HFF-Myc (cell line): ENCODE data around the gene UCN.
A peak's percentile ranks its signal among the peaks of the same experiment; 100 is the strongest.
"Not testable (repeated sequence)": the region's sequence is repeated elsewhere in the genome, so short reads cannot be mapped to it uniquely, and the experiment has no call there.

Experiments used
- DNase-seq: peaks from one replicate; pipeline ENCODE4 v3.0.0-alpha.2; 2011; ENCODE audit warnings: low read depth; ENCODE audit errors: extremely low read depth
- H3K4me3 ChIP-seq: replicated peaks from 2 replicates; pipeline ENCODE4 v1.5.1; 2011; ENCODE audit warnings: low read depth, mild to moderate bottlenecking, control low read depth, low read length
- TF ChIP-seq, protein P1 (sequence below): IDR thresholded peaks from 2 replicates; pipeline ENCODE4 v1.5.1; 2012; ENCODE audit warnings: mild to moderate bottlenecking, low read depth, low read length, control low read depth; ENCODE audit errors: missing control alignments

UCN gene

DNA sequence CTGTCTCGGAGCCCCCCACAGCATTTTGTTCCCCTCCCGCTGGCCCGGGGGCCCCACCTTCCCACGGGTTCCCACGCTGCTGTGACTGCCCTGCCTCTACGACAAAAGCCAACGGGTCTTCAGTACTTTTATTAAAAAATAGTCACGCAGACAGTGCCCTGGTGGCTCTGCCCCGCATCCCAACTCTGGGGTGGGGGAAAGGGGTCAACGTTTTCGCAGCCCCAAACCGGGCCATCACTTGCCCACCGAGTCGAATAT, 1.0 kb downstream of the UCN start:
- H3K4me3 ChIP-seq: no peak overlapping the region
- TF ChIP-seq, protein P1, sequence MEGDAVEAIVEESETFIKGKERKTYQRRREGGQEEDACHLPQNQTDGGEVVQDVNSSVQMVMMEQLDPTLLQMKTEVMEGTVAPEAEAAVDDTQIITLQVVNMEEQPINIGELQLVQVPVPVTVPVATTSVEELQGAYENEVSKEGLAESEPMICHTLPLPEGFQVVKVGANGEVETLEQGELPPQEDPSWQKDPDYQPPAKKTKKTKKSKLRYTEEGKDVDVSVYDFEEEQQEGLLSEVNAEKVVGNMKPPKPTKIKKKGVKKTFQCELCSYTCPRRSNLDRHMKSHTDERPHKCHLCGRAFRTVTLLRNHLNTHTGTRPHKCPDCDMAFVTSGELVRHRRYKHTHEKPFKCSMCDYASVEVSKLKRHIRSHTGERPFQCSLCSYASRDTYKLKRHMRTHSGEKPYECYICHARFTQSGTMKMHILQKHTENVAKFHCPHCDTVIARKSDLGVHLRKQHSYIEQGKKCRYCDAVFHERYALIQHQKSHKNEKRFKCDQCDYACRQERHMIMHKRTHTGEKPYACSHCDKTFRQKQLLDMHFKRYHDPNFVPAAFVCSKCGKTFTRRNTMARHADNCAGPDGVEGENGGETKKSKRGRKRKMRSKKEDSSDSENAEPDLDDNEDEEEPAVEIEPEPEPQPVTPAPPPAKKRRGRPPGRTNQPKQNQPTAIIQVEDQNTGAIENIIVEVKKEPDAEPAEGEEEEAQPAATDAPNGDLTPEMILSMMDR: no peak
- no peak for DNase-seq

GRCh38 chr2:27306573-27307286, 1.5 kb downstream of the UCN start:
- H3K4me3 ChIP-seq: no peak overlapping the region
- TF ChIP-seq, protein P1: peak; percentile 12
- no peak for DNase-seq

GRCh38 chr2:27306136-27306535, 2.1 kb downstream of the UCN start:
- no peak overlapping the region for H3K4me3 ChIP-seq
- no peak for DNase-seq
- TF ChIP-seq, protein P1: no peak

DNA sequence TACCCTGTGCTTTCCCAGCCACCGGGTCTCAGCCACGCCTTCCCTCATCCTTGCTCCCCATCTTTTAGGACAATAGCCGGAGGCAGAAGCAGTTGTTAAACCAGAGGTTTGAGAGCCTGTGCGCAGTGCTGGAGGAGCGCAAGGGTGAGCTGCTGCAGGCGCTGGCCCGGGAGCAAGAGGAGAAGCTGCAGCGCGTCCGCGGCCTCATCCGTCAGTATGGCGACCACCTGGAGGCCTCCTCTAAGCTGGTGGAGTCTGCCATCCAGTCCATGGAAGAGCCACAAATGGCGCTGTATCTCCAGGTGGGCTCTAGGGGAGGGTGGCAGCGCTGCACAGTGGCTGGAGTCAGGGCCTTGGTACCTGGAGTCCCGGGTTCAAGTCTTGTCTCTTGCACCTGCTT, 2.7 kb downstream of the UCN start:
- TF ChIP-seq, protein P1: no peak
- no peak for DNase-seq
- H3K4me3 ChIP-seq: no peak overlapping the region

DNA sequence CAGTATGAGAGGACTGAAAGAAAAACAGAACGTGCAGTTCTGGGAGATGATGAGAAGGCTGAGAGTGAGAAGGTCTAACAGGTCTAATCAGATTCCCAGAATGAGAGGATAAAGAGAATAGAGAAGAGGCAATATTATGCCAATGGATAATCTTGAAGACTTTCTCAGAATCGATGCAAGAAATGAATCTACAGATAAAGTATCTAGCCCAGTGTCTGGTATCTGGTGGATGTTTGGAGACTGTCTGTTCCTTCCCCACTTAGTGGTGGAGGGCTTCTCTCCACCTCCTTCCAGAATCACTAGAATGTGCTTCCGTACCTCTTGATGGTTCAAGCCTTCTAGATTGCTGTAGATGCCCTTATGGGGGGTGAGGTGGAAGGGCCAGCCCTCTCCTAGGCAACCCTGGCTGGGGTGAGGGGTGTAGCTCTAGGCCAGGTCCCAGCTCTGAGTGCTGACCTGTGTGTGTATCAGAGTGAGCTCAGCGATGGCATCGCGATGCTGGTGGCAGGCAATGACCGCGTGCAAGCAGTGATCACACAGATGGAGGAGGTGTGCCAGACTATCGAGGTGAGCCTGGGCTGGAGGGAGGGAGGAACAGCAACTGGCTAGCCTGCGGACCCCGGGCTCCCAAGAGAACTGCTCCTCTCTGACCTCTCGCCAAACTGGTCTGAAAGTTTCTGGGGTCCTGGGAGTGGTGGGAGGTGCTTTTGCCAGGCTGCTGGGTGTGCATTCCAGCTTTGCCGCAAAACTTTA, 3.6 kb downstream of the UCN start:
- TF ChIP-seq, protein P1: no peak
- H3K4me3 ChIP-seq: no peak overlapping the region
- no peak for DNase-seq

DNA sequence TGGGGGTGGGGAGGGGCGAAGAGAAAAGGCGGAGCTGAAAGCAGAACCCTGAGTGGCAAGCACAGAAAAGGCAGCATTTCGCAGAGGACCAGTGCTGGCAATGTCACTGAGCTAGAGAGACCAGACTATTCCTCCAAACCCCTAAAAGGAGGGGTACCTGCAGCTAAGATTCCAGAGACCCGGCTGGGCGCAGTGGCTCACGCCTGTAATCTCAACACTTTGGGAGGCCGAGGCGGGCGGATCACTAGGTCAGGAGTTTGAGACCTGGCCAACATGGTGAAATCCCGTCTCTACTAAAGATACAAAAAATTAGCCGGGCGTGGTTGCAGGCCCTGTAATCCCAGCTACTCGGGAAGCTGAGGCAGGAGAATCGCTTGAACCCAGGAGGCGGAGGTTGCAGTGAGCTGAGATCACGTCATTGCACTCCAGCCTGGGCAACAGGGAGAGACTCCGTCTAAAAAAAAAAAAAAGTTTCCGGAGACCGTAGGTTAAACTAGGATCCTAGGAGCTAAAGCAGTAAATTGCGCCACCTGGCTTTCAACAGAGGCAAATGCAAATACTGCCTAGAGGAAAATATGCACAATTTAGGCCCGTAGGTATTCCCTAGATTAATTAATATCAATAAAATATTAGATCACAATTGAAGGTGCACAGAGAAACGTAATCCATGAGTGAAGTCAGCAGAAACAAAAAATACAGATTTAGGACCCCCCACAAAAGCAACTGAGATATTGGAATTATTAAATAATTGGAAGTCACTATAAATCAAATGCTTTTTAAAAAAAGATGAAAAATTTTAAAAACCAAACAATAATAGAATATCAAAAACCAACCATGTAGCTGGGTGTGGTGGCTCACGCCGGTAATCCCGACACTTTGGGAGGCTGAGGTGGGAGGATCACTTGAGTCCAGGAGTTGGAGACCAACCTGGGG, 4.9 kb downstream of the UCN start:
- TF ChIP-seq, protein P1: peak; percentile 82
- DNase-seq: peak; percentile 56
- H3K4me3 ChIP-seq: no peak overlapping the region

DNA sequence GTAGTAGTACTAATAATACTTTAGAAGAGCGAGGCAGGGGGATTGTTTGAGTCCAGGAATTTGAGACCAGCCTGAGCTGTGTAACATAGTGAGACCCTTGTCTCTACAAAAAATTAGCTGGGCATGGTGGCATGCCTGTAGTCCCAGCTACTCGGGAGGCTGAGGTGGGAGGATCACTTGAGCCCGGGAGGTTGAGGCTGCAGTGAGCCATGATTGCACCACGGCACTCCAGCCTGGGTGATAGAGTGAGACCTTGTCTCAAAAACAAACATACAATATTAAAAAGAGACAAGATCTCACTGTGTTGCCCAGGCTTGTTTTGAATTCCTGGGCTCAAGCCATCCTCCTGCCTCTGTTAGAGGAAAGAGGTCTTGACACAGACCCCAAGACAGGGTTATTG, 7.6 kb downstream of the UCN start:
- not testable (repeated sequence) for DNase-seq, H3K4me3 ChIP-seq
